GM12878 (cell line): ENCODE data around the gene SLC24A4. TPM values are rescaled to one million over a fixed set of nuclear protein-coding genes. Genes with fewer than 3 reads are reported as not detected.

Experiments used
- ATAC-seq: fragments of 200-7000 bp; cut with Tn5 transposase; 3 replicates; pipeline ENCODE4 v1.9.1; 2020; ENCODE audit warnings: mild to moderate bottlenecking, moderate library complexity
- BruUV-seq: library from RNA; stranded (reverse); fragments of 400-500 nt; replicated peaks from 2 replicates; lab custom pipeline; 2021; lab: Mats Ljungman, UMichigan
- CTCF ChIA-PET: fragments of 300-600 bp; sonication (Branson Sonifier 250); formaldehyde crosslinking; extraction: SDS; loops from one replicate; lab custom pipeline; 2021; ENCODE audit warnings: inconsistent platforms; lab: Yijun Ruan, JAX
- POLR2A ChIA-PET: fragments of 350-600 bp; formaldehyde crosslinking; extraction: SDS; loops from one replicate; lab custom pipeline; 2021; ENCODE audit warnings: inconsistent platforms; lab: Charles Lee
- RAD21 ChIA-PET: fragments of 300-600 bp; sonication (Branson Sonifier 250); formaldehyde crosslinking; loops from one replicate; lab custom pipeline; 2023; ENCODE audit warnings: antibody characterized with exemption; ENCODE audit not compliant: unreplicated experiment; lab: Charles Lee
- SMC1A ChIA-PET: fragments of 300-600 bp; sonication (Branson Sonifier 250); formaldehyde crosslinking; loops from one replicate; lab custom pipeline; 2023; ENCODE audit not compliant: unreplicated experiment, uncharacterized antibody; lab: Charles Lee
- DNase-seq: peaks from one replicate; pipeline ENCODE4 v3.0.0-alpha.2; 2011; ENCODE audit warnings: low read depth, low spot score
- FAIRE-seq: peaks from 3 replicates; lab custom pipeline; 2011; peaks lifted over from hg19 to GRCh38; lab: Jason Lieb, UNC
- H2AFZ ChIP-seq: 2 replicates; pipeline ENCODE4 v1.6.0; 2011; ENCODE audit warnings: low read depth, low read length, control low read depth; ENCODE audit not compliant: control insufficient read depth
- H3K27ac ChIP-seq: 2 replicates; pipeline ENCODE4 v1.5.1; 2011; ENCODE audit warnings: control low read depth; ENCODE audit not compliant: control insufficient read depth, insufficient read depth
- H3K27me3 ChIP-seq, 2 experiments: replicated peaks in 1 of 2; 2 replicates each; pipeline versions ENCODE4 v1.6.0 to v1.6.1; 2011; ENCODE audit warnings: low read length in 1 of 2; ENCODE audit not compliant: control insufficient read depth in 2 of 2, insufficient read depth in 2 of 2
- H3K36me3 ChIP-seq, 2 experiments: 2 replicates each; pipeline ENCODE4 v1.5.1; 2011; ENCODE audit warnings: low read length in 1 of 2; ENCODE audit not compliant: control insufficient read depth in 2 of 2, insufficient read depth in 2 of 2
- H3K4me1 ChIP-seq: 2 replicates; pipeline ENCODE4 v1.6.1; 2011; ENCODE audit warnings: mild to moderate bottlenecking, low read length, moderate library complexity, mixed read lengths; ENCODE audit not compliant: control insufficient read depth, insufficient read depth
- H3K4me2 ChIP-seq: 2 replicates; pipeline ENCODE4 v1.6.0; 2011; ENCODE audit warnings: control low read depth; ENCODE audit not compliant: control insufficient read depth, insufficient read depth
- H3K4me3 ChIP-seq: fragments of 200-600 bp; sonication (generic); 2 replicates; pipeline ENCODE4 v1.5.1; 2016
- H3K79me2 ChIP-seq: 2 replicates; pipeline ENCODE4 v1.6.0; 2011; ENCODE audit warnings: low read length; ENCODE audit not compliant: control insufficient read depth, insufficient read depth
- H3K9ac ChIP-seq: 2 replicates; pipeline ENCODE4 v1.8.0; 2011; ENCODE audit warnings: low read length, control low read depth, mixed read lengths; ENCODE audit not compliant: control insufficient read depth, insufficient read depth
- H3K9me3 ChIP-seq: replicated peaks from 3 replicates; pipeline ENCODE4 v1.5.1; 2011; ENCODE audit warnings: mild to moderate bottlenecking, low read length; ENCODE audit not compliant: control insufficient read depth, insufficient read depth
- H4K20me1 ChIP-seq: 2 replicates; pipeline ENCODE4 v1.6.0; 2011; ENCODE audit not compliant: control insufficient read depth, insufficient read depth
- ATF3 ChIP-seq: IDR thresholded peaks from 2 replicates; pipeline ENCODE4 v1.6.1; 2011; ENCODE audit warnings: low read depth, mild to moderate bottlenecking, low read length, moderate library complexity, borderline replicate concordance; ENCODE audit errors: extremely low read depth
- CTCF ChIP-seq, 3 experiments: IDR thresholded peaks in 2 of 3; conservative IDR thresholded peaks in 1 of 3; 2 replicates each; pipeline ENCODE4 v1.5.1; 2011; ENCODE audit warnings: low read depth in 3 of 3, low read length in 3 of 3, mild to moderate bottlenecking in 3 of 3, control low read depth in 2 of 3, moderate library complexity in 2 of 3, inconsistent platforms in 1 of 3, mixed read lengths in 1 of 3; ENCODE audit not compliant: control insufficient read depth in 2 of 3, insufficient read depth in 1 of 3; ENCODE audit errors: extremely low read depth in 1 of 3
- MEF2B ChIP-seq: fragments of 450-650 bp; IDR thresholded peaks from 2 replicates; pipeline ENCODE4 v1.6.1; 2018; ENCODE audit warnings: mild to moderate bottlenecking, moderate library complexity; ENCODE audit not compliant: partially characterized antibody, poor library complexity, severe bottlenecking
- POLR2A ChIP-seq: IDR thresholded peaks from 2 replicates; pipeline ENCODE4 v1.6.1; 2011; ENCODE audit warnings: low read depth, mild to moderate bottlenecking, low read length
- SMAD1 ChIP-seq: fragments of 450-650 bp; IDR thresholded peaks from 2 replicates; pipeline ENCODE4 v1.6.1; 2018; ENCODE audit warnings: mild to moderate bottlenecking, low read depth; ENCODE audit not compliant: partially characterized antibody
- SUPT20H ChIP-seq: IDR thresholded peaks from 2 replicates; pipeline ENCODE4 v1.6.1; 2011; ENCODE audit warnings: low read depth, mild to moderate bottlenecking, low read length, moderate library complexity, borderline replicate concordance; ENCODE audit not compliant: control insufficient read depth
- TBL1XR1 ChIP-seq: IDR thresholded peaks from 2 replicates; pipeline ENCODE4 v1.6.1; 2012; ENCODE audit warnings: low read depth, low read length, improper control_type of control experiment
- USF2 ChIP-seq: IDR thresholded peaks from 2 replicates; pipeline ENCODE4 v1.6.1; 2011; ENCODE audit warnings: low read depth, low read length, improper control_type of control experiment, borderline replicate concordance
- ZBTB40 ChIP-seq: fragments of 450-650 bp; IDR thresholded peaks from 2 replicates; pipeline ENCODE4 v1.6.1; 2016; ENCODE audit warnings: mild to moderate bottlenecking, moderate library complexity, borderline replicate concordance
- ZNF384 ChIP-seq: IDR thresholded peaks from 2 replicates; pipeline ENCODE4 v1.6.1; 2012; ENCODE audit warnings: low read depth, mild to moderate bottlenecking, low read length, improper control_type of control experiment, borderline replicate concordance
- ZNF592 ChIP-seq: fragments of 450-650 bp; IDR thresholded peaks from 2 replicates; pipeline ENCODE4 v1.6.1; 2017; ENCODE audit warnings: mild to moderate bottlenecking, moderate library complexity
- ZNF622 ChIP-seq: fragments of 450-650 bp; IDR thresholded peaks from 2 replicates; pipeline ENCODE4 v1.6.1; 2017; ENCODE audit warnings: mild to moderate bottlenecking, inconsistent platforms
- WGBS: methylation state at CpG from one replicate; pipeline ENCODE4 v1.1.6; 2016; ENCODE audit warnings: low lambda C conversion rate; ENCODE audit not compliant: insufficient replicate concordance, insufficient coverage; ENCODE audit errors: missing lambda C conversion rate; 5-methylcytosine and 5-hydroxymethylcytosine counted together
- in situ Hi-C: fragments of 300-500 bp; cut with MboI; formaldehyde crosslinking; loops from 9 replicates; pipeline ENCODE4 v1.14.3; 2018; ENCODE audit warnings: mixed read lengths
- intact Hi-C: fragments of 100-400 bp; cut with micrococcal nuclease; formaldehyde crosslinking; loops from one replicate; pipeline ENCODE4 v1.14.2; 2022; ENCODE audit not compliant: unreplicated experiment
- polyA plus RNA-seq, 11 experiments: library from polyadenylated mRNA; depleted of rRNA in 4 of 11; unstranded in 6 of 11; stranded (reverse) in 5 of 11; fragments of >200 nt; fragmentation: Nextera tagmentation in 4 of 11; fragmentation: Illumina TruSeq in 1 of 11; extraction: Ambion mirVana in 4 of 11; extraction: Trizol in 1 of 11; gene quantifications; 1 replicate in 1 of 11; 2 replicates in 10 of 11; pipeline versions ENCODE4 v1.2.1 to v1.2.3, GENCODE V29; 2011 to 2016; ENCODE audit warnings: inconsistent platforms in 2 of 11, missing spikeins in 2 of 11, low read depth in 1 of 11
- total RNA-seq, 4 experiments: library from RNA; depleted of rRNA in 3 of 4; stranded (reverse); fragments of >200 nt in 3 of 4; fragmentation: Illumina TruSeq in 1 of 4; extraction: Trizol in 1 of 4; gene quantifications; 2 replicates each; pipeline versions ENCODE4 v1.2.1 to v1.2.3, GENCODE V29; 2013 to 2021

Gene SLC24A4
- total and polyA plus RNA-seq, 10 of the 15 experiments (the other 5 are each of a cell fraction or from before 2014, with no cell fraction given) = under 0.01 to 0.46 (median 0.04) TPM; not detected in 5

GRCh38 chr14:92373336-92373735, 50.4 kb downstream of the SLC24A4 start:
- whole genome bisulfite sequencing = 89% methylated on average over 7 of the region's 7 CpGs
- no peaks in the 10 kb centered on the region for H4K20me1 ChIP-seq
- CTCF ChIA-PET = interaction anchor here (0.7 kb wide), 1 partner anchor 1450 kb away, joined by 3 read pairs; no protein-coding TSS in a partner anchor
- no peaks in the 10 kb centered on the region for H3K36me3 ChIP-seq
- H3K9me3 ChIP-seq = no peaks in the 10 kb centered on the region
- DNase-seq (no peak), FAIRE-seq (no peak), ATAC-seq (no peak)
- H3K27me3 ChIP-seq = no peaks in the 10 kb centered on the region
- H3K79me2 ChIP-seq = no peaks in the 10 kb centered on the region
- no peak overlapping the region for H2AFZ ChIP-seq
- in situ Hi-C loops (no loop called here), intact Hi-C loops (no loop called here)
- no peak overlapping the region for H3K27ac ChIP-seq
- no peak overlapping the region for H3K4me3 ChIP-seq
- RAD21 ChIA-PET = no interaction called here
- BruUV-seq = no TSS peak
- POLR2A ChIA-PET = no interaction called here
- SMC1A ChIA-PET = no interaction called here
- no peaks in the 10 kb centered on the region for H3K4me1 ChIP-seq
- no peak overlapping the region for H3K9ac ChIP-seq
- no peak overlapping the region for H3K4me2 ChIP-seq
- no peak for TF ChIP-seq SMAD1
- TF ChIP-seq POLR2A = no peak
- no peak for TF ChIP-seq MEF2B
- no peak for TF ChIP-seq TBL1XR1
- TF ChIP-seq SUPT20H = no peak
- TF ChIP-seq ZNF592 = no peak
- TF ChIP-seq ZBTB40 = no peak
- TF ChIP-seq CTCF (IDR thresholded peaks at IDR 0.05 in 2 of 3, conservative IDR thresholded peaks at IDR 0.05 in 1 of 3; ENCODE audit: control insufficient read depth in 2 of 3, extremely low read depth in 1 of 3, insufficient read depth in 1 of 3, low read depth in 3 of 3, low read length in 3 of 3) = no peak
- TF ChIP-seq ZNF384 = no peak
- TF ChIP-seq USF2 = no peak
- TF ChIP-seq ATF3 = no peak
- TF ChIP-seq ZNF622 = no peak
